ENCODE data around the gene TMEM97. TPM values are rescaled to one million over a fixed set of nuclear protein-coding genes. Genes with fewer than 3 reads are reported as not detected.
"Not testable (repeated sequence)": the region's sequence is repeated elsewhere in the genome, so short reads cannot be mapped to it uniquely, and the experiment has no call there.

Gene TMEM97
- total and polyA plus RNA-seq, 4 donors = 1.5 to 4.1 (median 2.1) TPM

DNA sequence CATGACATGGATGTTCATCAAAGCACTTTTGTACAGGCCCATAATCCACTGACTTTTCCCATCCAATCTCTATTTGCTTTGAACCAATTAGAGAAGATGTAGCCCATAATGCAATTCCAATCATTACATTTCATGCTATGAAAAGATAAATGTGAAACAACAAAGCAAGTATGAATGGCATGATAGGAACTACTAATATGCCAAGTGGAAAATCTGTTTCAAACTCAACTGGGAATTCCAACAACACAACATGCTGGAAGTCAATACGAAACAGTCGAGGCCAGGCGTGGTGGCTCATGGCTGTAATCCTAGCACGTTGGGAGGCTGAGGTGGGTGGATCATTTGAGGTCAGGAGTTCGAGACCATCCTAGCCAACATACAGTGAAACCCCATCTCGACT is 39.6 kb upstream of the TMEM97 start:
- Histone ChIP-seq H3K36me3 (ENCODE audit: control insufficient read depth in 1 of 2, insufficient read depth in 2 of 2, low read length in 1 of 2) (no peaks in the 10 kb centered on the region), H3K4me3 (ENCODE audit: low read length in 2 of 2) (no peak overlapping the region), H3K27me3 (ENCODE audit: control insufficient read depth in 1 of 2, insufficient read depth in 2 of 2, low read length in 1 of 2) (no peaks in the 10 kb centered on the region), H3K9me3 (ENCODE audit: control insufficient read depth, low read length) (no peaks in the 10 kb centered on the region), H3K4me1 (ENCODE audit: control insufficient read depth in 1 of 2, insufficient read depth in 2 of 2, low read length in 2 of 2) (no peaks in the 10 kb centered on the region), H3K27ac (ENCODE audit: low read depth in 1 of 2, low read length in 2 of 2) (no peak overlapping the region)
- 35 to 41% methylated on average over 6 of the region's 6 CpGs for WGBS, 2 donors
- intact Hi-C loops (cut with DNase I) = no loop called here
- ATAC-seq (ENCODE audit: low FRiP score) (no peak), DNase-seq (no peak)

- no peak for DNase-seq
- intact Hi-C loops (cut with DNase I) = no loop called here
- Histone ChIP-seq H3K36me3 (ENCODE audit: control insufficient read depth in 1 of 2, insufficient read depth in 2 of 2, low read length in 1 of 2) (no peaks in the 10 kb centered on the region), H3K9me3 (ENCODE audit: control insufficient read depth, low read length) (no peaks in the 10 kb centered on the region), H3K27ac (ENCODE audit: low read depth in 1 of 2, low read length in 2 of 2) (no peak overlapping the region), H3K27me3 (ENCODE audit: control insufficient read depth in 1 of 2, insufficient read depth in 2 of 2, low read length in 1 of 2) (no peaks in the 10 kb centered on the region), H3K4me3 (ENCODE audit: low read length in 2 of 2) (no peak overlapping the region), H3K4me1 (ENCODE audit: control insufficient read depth in 1 of 2, insufficient read depth in 2 of 2, low read length in 2 of 2) (no peaks in the 10 kb centered on the region)
- ATAC-seq (ENCODE audit: low FRiP score) = no peak
- WGBS, 2 donors = 84 to 88% methylated on average over 3 of the region's 3 CpGs
Observed at GRCh38 chr17:28280826-28281225, 38.2 kb upstream of the TMEM97 start.

DNA sequence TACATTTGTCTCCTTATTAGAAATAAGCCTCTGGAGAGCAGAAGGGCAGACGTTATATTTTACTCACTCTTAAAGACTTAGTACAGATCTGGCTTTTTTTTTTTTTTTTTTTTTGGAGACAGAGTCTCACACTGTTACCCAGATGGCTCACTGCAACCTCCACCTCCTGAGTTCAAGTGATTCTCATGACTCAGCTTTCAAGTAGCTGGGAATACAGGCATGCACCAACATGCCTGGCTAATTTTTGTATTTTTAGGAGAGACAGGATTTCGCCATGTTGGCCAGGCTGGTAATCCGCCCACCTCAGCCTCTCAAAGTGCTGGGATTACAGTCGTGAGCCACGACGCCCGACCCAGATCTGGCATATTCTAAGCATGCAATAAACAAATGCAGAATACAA is 36.4 kb upstream of the TMEM97 start:
- intact Hi-C loops (cut with DNase I) = no loop called here
- WGBS, 2 donors = 48 to 55% methylated on average over 7 of the region's 7 CpGs

GRCh38 chr17:28285965-28286364 is 33.0 kb upstream of the TMEM97 start:
- no peak overlapping the region for H3K4me3 ChIP-seq (ENCODE audit: low read length in 2 of 2)
- no peaks in the 10 kb centered on the region for H3K36me3 ChIP-seq (ENCODE audit: control insufficient read depth in 1 of 2, insufficient read depth in 2 of 2, low read length in 1 of 2)
- no peaks in the 10 kb centered on the region for H3K4me1 ChIP-seq (ENCODE audit: control insufficient read depth in 1 of 2, insufficient read depth in 2 of 2, low read length in 2 of 2)
- ATAC-seq (ENCODE audit: low FRiP score) (no peak), DNase-seq (no peak)
- 65 to 70% methylated on average over 2 of the region's 2 CpGs for WGBS, 2 donors
- intact Hi-C loops (cut with DNase I) = no loop called here
- no peaks in the 10 kb centered on the region for H3K27me3 ChIP-seq (ENCODE audit: control insufficient read depth in 1 of 2, insufficient read depth in 2 of 2, low read length in 1 of 2)
- no peaks in the 10 kb centered on the region for H3K9me3 ChIP-seq (ENCODE audit: control insufficient read depth, low read length)
- no peak overlapping the region for H3K27ac ChIP-seq (ENCODE audit: low read depth in 1 of 2, low read length in 2 of 2)

More for the DNA sequence above, 36.4 kb upstream of the TMEM97 start:
- Histone ChIP-seq H3K36me3 (ENCODE audit: control insufficient read depth in 1 of 2, insufficient read depth in 2 of 2, low read length in 1 of 2) (no peaks in the 10 kb centered on the region), H3K4me3 (ENCODE audit: low read length in 2 of 2) (no peak overlapping the region), H3K27ac (ENCODE audit: low read depth in 1 of 2, low read length in 2 of 2) (no peak overlapping the region), H3K9me3 (ENCODE audit: control insufficient read depth, low read length) (no peaks in the 10 kb centered on the region), H3K27me3 (ENCODE audit: control insufficient read depth in 1 of 2, insufficient read depth in 2 of 2, low read length in 1 of 2) (no peaks in the 10 kb centered on the region), H3K4me1 (ENCODE audit: control insufficient read depth in 1 of 2, insufficient read depth in 2 of 2, low read length in 2 of 2) (no peaks in the 10 kb centered on the region)
- DNase-seq = no peak
- no peak for ATAC-seq (ENCODE audit: low FRiP score)

GRCh38 chr17:28290703-28291102 is 28.3 kb upstream of the TMEM97 start:
- Histone ChIP-seq H3K36me3 (ENCODE audit: control insufficient read depth in 1 of 2, insufficient read depth in 2 of 2, low read length in 1 of 2) (no peaks in the 10 kb centered on the region), H3K9me3 (ENCODE audit: control insufficient read depth, low read length) (no peaks in the 10 kb centered on the region), H3K27ac (ENCODE audit: low read depth in 1 of 2, low read length in 2 of 2) (no peak overlapping the region), H3K27me3 (ENCODE audit: control insufficient read depth in 1 of 2, insufficient read depth in 2 of 2, low read length in 1 of 2) (no peaks in the 10 kb centered on the region), H3K4me3 (ENCODE audit: low read length in 2 of 2) (no peak overlapping the region), H3K4me1 (ENCODE audit: control insufficient read depth in 1 of 2, insufficient read depth in 2 of 2, low read length in 2 of 2) (no peaks in the 10 kb centered on the region)
- no peak for ATAC-seq (ENCODE audit: low FRiP score)
- DNase-seq = no peak
- WGBS, 2 donors = 43 to 44% methylated on average over 2 of the region's 2 CpGs
- intact Hi-C loops (cut with DNase I) = no loop called here

DNA sequence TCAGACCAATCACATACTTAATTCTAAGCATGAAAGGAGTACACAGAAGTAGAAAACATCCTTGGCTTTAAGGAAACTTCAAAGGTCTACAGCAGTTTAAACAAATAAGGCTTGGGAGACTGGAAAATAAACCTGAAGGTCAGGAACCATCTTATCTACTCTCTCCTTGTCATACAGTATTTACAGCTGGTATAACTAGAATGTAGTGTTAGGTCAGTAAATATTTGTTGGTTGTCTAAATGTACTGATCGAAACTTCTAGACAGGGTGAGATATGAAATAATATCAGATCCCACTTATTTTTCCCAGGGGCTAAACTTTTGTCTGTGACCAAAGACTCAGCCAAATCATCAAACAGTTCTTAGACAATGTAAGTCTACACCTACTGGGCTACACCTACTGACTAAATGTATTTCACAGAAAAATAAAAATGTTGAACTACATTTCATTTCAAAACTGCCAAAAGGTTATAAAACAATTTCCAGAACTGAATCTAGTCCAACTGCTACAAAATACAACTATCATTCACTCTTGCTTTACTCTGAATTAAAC is 27.1 kb upstream of the TMEM97 start:
- Histone ChIP-seq H3K27me3 (ENCODE audit: control insufficient read depth in 1 of 2, insufficient read depth in 2 of 2, low read length in 1 of 2) (no peaks in the 10 kb centered on the region), H3K27ac (ENCODE audit: low read depth in 1 of 2, low read length in 2 of 2) (no peak overlapping the region), H3K36me3 (ENCODE audit: control insufficient read depth in 1 of 2, insufficient read depth in 2 of 2, low read length in 1 of 2) (no peaks in the 10 kb centered on the region), H3K4me3 (ENCODE audit: low read length in 2 of 2) (no peak overlapping the region), H3K9me3 (ENCODE audit: control insufficient read depth, low read length) (no peaks in the 10 kb centered on the region), H3K4me1 (ENCODE audit: control insufficient read depth in 1 of 2, insufficient read depth in 2 of 2, low read length in 2 of 2) (no peaks in the 10 kb centered on the region)
- intact Hi-C loops (cut with DNase I) = no loop called here
- DNase-seq (no peak), ATAC-seq (ENCODE audit: low FRiP score) (no peak)
- 53 to 64% methylated on average over 1 of the region's 1 CpG for WGBS, 2 donors

DNA sequence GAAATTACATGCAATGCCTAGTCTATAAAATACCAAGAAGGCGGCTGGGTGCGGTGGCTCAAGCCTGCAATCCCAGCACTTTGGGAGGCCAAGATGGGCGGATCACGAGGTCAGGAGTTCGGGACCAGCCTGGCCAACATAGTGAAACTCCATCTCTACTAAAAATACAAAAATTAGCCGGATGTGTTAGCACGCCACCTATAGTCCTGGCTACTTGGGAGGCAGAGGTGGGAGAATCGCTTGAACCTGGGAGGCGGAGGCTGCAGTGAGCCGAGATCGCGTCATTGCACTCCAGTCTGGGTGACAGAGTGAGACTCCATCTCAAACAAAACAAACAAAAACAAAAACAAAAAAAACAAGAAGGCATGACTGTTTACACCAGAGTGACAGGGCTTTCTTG is 26.1 kb upstream of the TMEM97 start:
- H3K9me3 ChIP-seq (ENCODE audit: control insufficient read depth, low read length); H3K27me3 ChIP-seq (ENCODE audit: control insufficient read depth in 1 of 2, insufficient read depth in 2 of 2, low read length in 1 of 2); H3K4me1 ChIP-seq (ENCODE audit: control insufficient read depth in 1 of 2, insufficient read depth in 2 of 2, low read length in 2 of 2); intact Hi-C loops (cut with DNase I); H3K4me3 ChIP-seq (ENCODE audit: low read length in 2 of 2); DNase-seq; H3K27ac ChIP-seq (ENCODE audit: low read depth in 1 of 2, low read length in 2 of 2); H3K36me3 ChIP-seq (ENCODE audit: control insufficient read depth in 1 of 2, insufficient read depth in 2 of 2, low read length in 1 of 2); ATAC-seq (ENCODE audit: low FRiP score): not testable (repeated sequence)
- WGBS, 2 donors = 79 to 83% methylated on average over 12 of the region's 12 CpGs

GRCh38 chr17:28293994-28294393 is 25.0 kb upstream of the TMEM97 start:
- 88 to 90% methylated on average over 6 of the region's 6 CpGs for WGBS, 2 donors
- H3K4me1 ChIP-seq (ENCODE audit: control insufficient read depth in 1 of 2, insufficient read depth in 2 of 2, low read length in 2 of 2) = no peaks in the 10 kb centered on the region
- H3K9me3 ChIP-seq (ENCODE audit: control insufficient read depth, low read length) = no peaks in the 10 kb centered on the region
- H3K27me3 ChIP-seq (ENCODE audit: control insufficient read depth in 1 of 2, insufficient read depth in 2 of 2, low read length in 1 of 2) = no peaks in the 10 kb centered on the region
- DNase-seq (no peak), ATAC-seq (ENCODE audit: low FRiP score) (no peak)
- H3K27ac ChIP-seq (ENCODE audit: low read depth in 1 of 2, low read length in 2 of 2) = no peak overlapping the region
- intact Hi-C loops (cut with DNase I) = no loop called here
- no peaks in the 10 kb centered on the region for H3K36me3 ChIP-seq (ENCODE audit: control insufficient read depth in 1 of 2, insufficient read depth in 2 of 2, low read length in 1 of 2)
- H3K4me3 ChIP-seq (ENCODE audit: low read length in 2 of 2) = no peak overlapping the region

GRCh38 chr17:28295677-28296578 is 23.1 kb upstream of the TMEM97 start:
- intact Hi-C loops (cut with DNase I) = no loop called here
- Histone ChIP-seq H3K4me3 (ENCODE audit: low read length in 2 of 2) (no peak overlapping the region), H3K36me3 (ENCODE audit: control insufficient read depth in 1 of 2, insufficient read depth in 2 of 2, low read length in 1 of 2) (no peaks in the 10 kb centered on the region), H3K4me1 (ENCODE audit: control insufficient read depth in 1 of 2, insufficient read depth in 2 of 2, low read length in 2 of 2) (no peaks in the 10 kb centered on the region), H3K27ac (ENCODE audit: low read depth in 1 of 2, low read length in 2 of 2) (no peak overlapping the region), H3K9me3 (ENCODE audit: control insufficient read depth, low read length) (no peaks in the 10 kb centered on the region), H3K27me3 (ENCODE audit: control insufficient read depth in 1 of 2, insufficient read depth in 2 of 2, low read length in 1 of 2) (no peaks in the 10 kb centered on the region)
- 58 to 60% methylated on average over 3 of the region's 3 CpGs for WGBS, 2 donors
- DNase-seq (no peak), ATAC-seq (ENCODE audit: low FRiP score) (no peak)

Data from aorta (tissue), 5 donors.